Osteoblast (primary cell): ENCODE data around the gene PIK3R2. TPM values are rescaled to one million over a fixed set of nuclear protein-coding genes. Genes with fewer than 3 reads are reported as not detected.

Experiments used
- DNase-seq: peaks from one replicate; pipeline ENCODE4 v3.0.0; 2011; ENCODE audit warnings: low spot score, mixed read lengths; ENCODE audit not compliant: insufficient read length; ENCODE audit errors: missing footprints
- H2AFZ ChIP-seq: 2 replicates; pipeline ENCODE4 v1.6.0; 2011; ENCODE audit warnings: mild to moderate bottlenecking, low read length
- H3K27ac ChIP-seq: 2 replicates; pipeline ENCODE4 v1.5.1; 2011; ENCODE audit warnings: mild to moderate bottlenecking, low read depth, low read length, moderate library complexity
- H3K27me3 ChIP-seq: 2 replicates; pipeline ENCODE4 v1.6.0; 2012; ENCODE audit warnings: mild to moderate bottlenecking, control low read depth, inconsistent platforms, low read length, moderate library complexity; ENCODE audit not compliant: insufficient read depth
- H3K36me3 ChIP-seq: 2 replicates; pipeline ENCODE4 v1.5.1; 2011; ENCODE audit warnings: mild to moderate bottlenecking, low read length, control low read depth, moderate library complexity; ENCODE audit not compliant: insufficient read depth
- H3K4me1 ChIP-seq: 2 replicates; pipeline ENCODE4 v1.5.1; 2011; ENCODE audit warnings: mild to moderate bottlenecking, low read length, control low read depth, moderate library complexity; ENCODE audit not compliant: insufficient read depth
- H3K4me2 ChIP-seq: 2 replicates; pipeline ENCODE4 v1.6.0; 2011; ENCODE audit warnings: mild to moderate bottlenecking, low read length; ENCODE audit not compliant: insufficient read depth
- H3K4me3 ChIP-seq: fragments of 200-600 bp; sonication (generic); 3 replicates; pipeline ENCODE4 v1.5.1; 2012; ENCODE audit warnings: mild to moderate bottlenecking, low read length, inconsistent platforms; ENCODE audit not compliant: insufficient read depth
- H3K79me2 ChIP-seq: 2 replicates; pipeline ENCODE4 v1.6.0; 2012; ENCODE audit warnings: mild to moderate bottlenecking, low read length, control low read depth, inconsistent platforms; ENCODE audit not compliant: insufficient read depth
- H3K9me3 ChIP-seq: 2 replicates; pipeline ENCODE4 v1.5.1; 2011; ENCODE audit warnings: low read depth, low read length, control low read depth
- H4K20me1 ChIP-seq: 2 replicates; pipeline ENCODE4 v1.6.0; 2012; ENCODE audit warnings: mild to moderate bottlenecking, low read length, control low read depth; ENCODE audit not compliant: insufficient read depth
- total RNA-seq: library from RNA; depleted of rRNA; stranded (reverse); fragments of >200 nt; gene quantifications from 2 replicates; pipeline ENCODE4 v1.2.3, GENCODE V29; 2012
- TF ChIP-seq, protein P1 (sequence below): IDR thresholded peaks from 2 replicates; pipeline ENCODE4 v1.5.1; 2011; ENCODE audit warnings: mild to moderate bottlenecking, low read depth, low read length, moderate library complexity; ENCODE audit errors: extremely low read depth

The PIK3R2 gene
- total RNA-seq, 1 donor, result 25.7 TPM

DNA sequence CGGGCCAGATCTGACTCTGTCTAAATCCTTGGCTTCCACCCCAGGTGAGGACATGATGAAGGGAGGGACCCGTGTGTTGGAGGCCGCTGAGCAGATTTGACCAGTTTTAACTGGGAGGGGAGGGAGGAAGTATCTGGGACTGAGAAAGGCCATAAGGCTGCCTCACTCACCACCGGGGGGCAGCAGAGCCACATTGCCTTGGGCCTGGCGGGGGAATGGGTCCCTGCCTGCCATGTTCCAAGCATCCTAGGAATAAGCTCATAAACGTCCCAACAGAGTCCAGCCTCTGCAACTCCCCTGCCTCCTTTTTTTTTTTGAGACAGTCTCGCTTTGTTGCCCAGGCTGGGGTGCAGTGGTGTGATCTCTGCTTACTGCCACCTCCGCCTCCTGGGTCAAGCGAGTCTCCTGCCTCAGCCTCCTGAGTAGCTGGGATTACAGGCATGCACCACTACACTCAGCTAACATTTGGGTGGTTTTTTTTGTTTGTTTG, 39.9 kb upstream of the PIK3R2 start:
- peaks cover 6% of the 10 kb centered on the region for H4K20me1 ChIP-seq

DNA sequence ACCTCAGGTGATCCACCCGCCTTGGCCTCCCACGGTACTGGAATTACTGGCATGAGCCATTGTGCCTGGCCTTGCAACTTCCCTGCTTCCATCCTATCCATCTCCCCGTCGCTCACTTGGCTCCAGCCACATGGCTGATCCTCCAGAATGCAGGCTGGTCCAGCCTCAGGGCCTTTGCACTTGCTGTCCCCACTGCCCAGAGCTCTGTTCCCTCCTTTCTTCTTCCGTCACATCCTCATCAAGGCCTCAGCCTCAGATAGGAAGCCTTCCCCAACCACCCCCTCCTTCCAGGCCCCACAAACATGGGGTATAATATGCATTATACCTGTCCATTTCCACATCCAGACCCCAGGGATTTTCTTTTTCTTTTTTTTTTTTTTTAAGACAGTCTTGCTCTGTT, 39.1 kb upstream of the PIK3R2 start:
- Histone ChIP-seq H3K27ac (no peak overlapping the region), H3K9me3 (no peaks in the 10 kb centered on the region), H4K20me1 (peaks cover 11% of the 10 kb centered on the region), H3K79me2 (no peaks in the 10 kb centered on the region), H3K4me3 (no peak overlapping the region), H3K36me3 (no peaks in the 10 kb centered on the region), H3K4me2 (no peak overlapping the region), H3K27me3 (no peaks in the 10 kb centered on the region), H2AFZ (no peak overlapping the region), H3K4me1 (peaks cover 17% of the 10 kb centered on the region)
- TF ChIP-seq, protein P1, sequence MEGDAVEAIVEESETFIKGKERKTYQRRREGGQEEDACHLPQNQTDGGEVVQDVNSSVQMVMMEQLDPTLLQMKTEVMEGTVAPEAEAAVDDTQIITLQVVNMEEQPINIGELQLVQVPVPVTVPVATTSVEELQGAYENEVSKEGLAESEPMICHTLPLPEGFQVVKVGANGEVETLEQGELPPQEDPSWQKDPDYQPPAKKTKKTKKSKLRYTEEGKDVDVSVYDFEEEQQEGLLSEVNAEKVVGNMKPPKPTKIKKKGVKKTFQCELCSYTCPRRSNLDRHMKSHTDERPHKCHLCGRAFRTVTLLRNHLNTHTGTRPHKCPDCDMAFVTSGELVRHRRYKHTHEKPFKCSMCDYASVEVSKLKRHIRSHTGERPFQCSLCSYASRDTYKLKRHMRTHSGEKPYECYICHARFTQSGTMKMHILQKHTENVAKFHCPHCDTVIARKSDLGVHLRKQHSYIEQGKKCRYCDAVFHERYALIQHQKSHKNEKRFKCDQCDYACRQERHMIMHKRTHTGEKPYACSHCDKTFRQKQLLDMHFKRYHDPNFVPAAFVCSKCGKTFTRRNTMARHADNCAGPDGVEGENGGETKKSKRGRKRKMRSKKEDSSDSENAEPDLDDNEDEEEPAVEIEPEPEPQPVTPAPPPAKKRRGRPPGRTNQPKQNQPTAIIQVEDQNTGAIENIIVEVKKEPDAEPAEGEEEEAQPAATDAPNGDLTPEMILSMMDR, result no peak
- peak; percentile 70 for DNase-seq

More for the DNA sequence above, 39.9 kb upstream of the PIK3R2 start:
- peaks cover 10% of the 10 kb centered on the region for H3K4me1 ChIP-seq
- H3K27me3 ChIP-seq, result no peaks in the 10 kb centered on the region
- H3K9me3 ChIP-seq, result no peaks in the 10 kb centered on the region
- TF ChIP-seq, protein P1, result peak; percentile 94
- H3K4me3 ChIP-seq, result no peak overlapping the region
- no peak overlapping the region for H3K4me2 ChIP-seq
- no peaks in the 10 kb centered on the region for H3K36me3 ChIP-seq
- peak; percentile 99 for DNase-seq
- H3K79me2 ChIP-seq, result no peaks in the 10 kb centered on the region
- no peak overlapping the region for H3K27ac ChIP-seq
- H2AFZ ChIP-seq, result no peak overlapping the region

DNA sequence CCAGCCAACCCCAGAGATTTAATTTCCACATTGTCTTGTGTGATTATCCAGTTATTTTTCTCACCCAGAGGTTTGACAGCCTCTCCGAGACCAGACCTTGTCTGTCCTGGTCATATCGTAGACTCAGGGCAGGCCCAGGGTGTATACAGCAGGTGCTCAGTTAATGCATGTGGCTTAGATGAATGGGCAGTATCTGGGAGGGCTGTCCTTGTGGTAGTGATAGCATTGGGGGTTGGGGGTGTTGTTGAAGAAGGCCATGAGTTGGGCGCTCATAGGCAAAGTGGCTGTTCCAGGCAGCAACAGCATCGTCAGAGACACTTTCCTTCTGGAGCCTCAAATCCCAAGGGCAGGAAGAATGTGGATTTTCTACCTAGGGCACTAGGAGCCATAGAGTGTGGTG, 38.5 kb upstream of the PIK3R2 start:
- Histone ChIP-seq H3K4me2 (no peak overlapping the region), H3K27ac (no peak overlapping the region), H3K36me3 (no peaks in the 10 kb centered on the region), H3K4me1 (peaks cover 17% of the 10 kb centered on the region), H3K79me2 (no peaks in the 10 kb centered on the region), H2AFZ (no peak overlapping the region), H4K20me1 (peaks cover 14% of the 10 kb centered on the region), H3K9me3 (no peaks in the 10 kb centered on the region), H3K27me3 (no peaks in the 10 kb centered on the region), H3K4me3 (no peak overlapping the region)
- peak; percentile 54 for DNase-seq
- TF ChIP-seq, protein P1, result no peak

DNA sequence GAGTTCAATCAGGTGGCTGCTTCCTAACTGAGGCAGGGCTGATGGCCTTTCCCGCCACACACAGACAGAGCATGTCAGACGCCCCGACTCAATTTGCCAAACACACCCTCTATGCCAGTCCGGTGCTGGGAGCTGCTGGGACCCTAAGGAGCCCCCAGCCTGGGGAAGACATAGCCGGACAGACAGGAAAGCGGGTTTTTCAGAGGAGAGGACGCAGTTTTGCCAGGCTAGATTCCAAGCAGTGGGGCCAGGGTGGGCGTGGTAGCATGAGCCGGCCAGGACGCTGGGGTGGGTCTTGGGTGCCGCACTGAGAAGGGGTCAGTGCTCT, 35.6 kb upstream of the PIK3R2 start:
- Histone ChIP-seq H3K4me2 (peak overlapping the region; percentile 87), H4K20me1 (peaks cover 16% of the 10 kb centered on the region), H3K36me3 (no peaks in the 10 kb centered on the region), H2AFZ (peak overlapping the region; percentile 68), H3K9me3 (no peaks in the 10 kb centered on the region), H3K4me3 (peak overlapping the region; percentile 77), H3K79me2 (no peaks in the 10 kb centered on the region), H3K4me1 (peaks cover 17% of the 10 kb centered on the region), H3K27ac (peak overlapping the region; percentile 37), H3K27me3 (no peaks in the 10 kb centered on the region)
- DNase-seq, result no peak
- TF ChIP-seq, protein P1, result no peak
